Keratinocyte (primary cell): ENCODE measurements around the gene PPP2R5C. TPM values are rescaled to one million over a fixed set of nuclear protein-coding genes. Genes with fewer than 3 reads are reported as not detected.
"Not testable (repeated sequence)": the region's sequence is repeated elsewhere in the genome, so short reads cannot be mapped to it uniquely, and the experiment has no call there.

ENCODE experiments used
- DNase-seq: peaks from one replicate; pipeline ENCODE4 v3.0.0-alpha.2; 2011; ENCODE audit warnings: low read depth, missing footprints, low spot score
- FAIRE-seq: peaks from 2 replicates; lab custom pipeline; 2011; peaks lifted over from hg19 to GRCh38; lab: Jason Lieb, UNC
- H2AFZ ChIP-seq: 2 replicates; pipeline ENCODE4 v1.6.0; 2012; ENCODE audit warnings: low read length, control low read depth, inconsistent platforms; ENCODE audit not compliant: control insufficient read depth
- H3K27ac ChIP-seq: 2 replicates; pipeline ENCODE4 v1.5.1; 2011; ENCODE audit warnings: low read length; ENCODE audit not compliant: control insufficient read depth, insufficient read depth
- H3K27me3 ChIP-seq: 3 replicates; pipeline ENCODE4 v1.6.0; 2011; ENCODE audit warnings: low read length; ENCODE audit not compliant: control insufficient read depth, insufficient read depth; ENCODE audit errors: extremely low read depth
- H3K36me3 ChIP-seq, 2 experiments: 2 replicates in 1 of 2; 3 replicates in 1 of 2; pipeline ENCODE4 v1.5.1; 2011; ENCODE audit warnings: low read length in 2 of 2, mild to moderate bottlenecking in 1 of 2; ENCODE audit not compliant: control insufficient read depth in 2 of 2, insufficient read depth in 2 of 2; ENCODE audit errors: extremely low read depth in 1 of 2
- H3K4me1 ChIP-seq: 3 replicates; pipeline ENCODE4 v1.5.1; 2011; ENCODE audit warnings: low read length; ENCODE audit not compliant: control insufficient read depth, insufficient read depth; ENCODE audit errors: extremely low read depth
- H3K4me2 ChIP-seq: 3 replicates; pipeline ENCODE4 v1.6.0; 2011; ENCODE audit warnings: low read depth, low read length; ENCODE audit not compliant: control insufficient read depth, insufficient read depth; ENCODE audit errors: extremely low read depth
- H3K4me3 ChIP-seq, 3 experiments: fragments of 200-600 bp in 1 of 3; sonication (generic) in 1 of 3; 2 replicates in 2 of 3; 3 replicates in 1 of 3; pipeline ENCODE4 v1.5.1; 2011 to 2016; ENCODE audit warnings: low read length in 3 of 3, mild to moderate bottlenecking in 3 of 3, control low read depth in 2 of 3, inconsistent platforms in 1 of 3, low read depth in 1 of 3, mixed read lengths in 1 of 3, mixed run types in 1 of 3, moderate library complexity in 1 of 3; ENCODE audit not compliant: control insufficient read depth in 2 of 3, insufficient read depth in 2 of 3; ENCODE audit errors: extremely low read depth in 1 of 3
- H3K79me2 ChIP-seq: 2 replicates; pipeline ENCODE4 v1.6.0; 2012; ENCODE audit warnings: low read length; ENCODE audit not compliant: control insufficient read depth, insufficient read depth
- H3K9ac ChIP-seq: 3 replicates; pipeline ENCODE4 v1.6.0; 2011; ENCODE audit warnings: low read length; ENCODE audit not compliant: control insufficient read depth, insufficient read depth; ENCODE audit errors: extremely low read depth
- H3K9me1 ChIP-seq: 3 replicates; pipeline ENCODE4 v1.6.0; 2011; ENCODE audit warnings: low read length; ENCODE audit not compliant: control insufficient read depth, insufficient read depth; ENCODE audit errors: extremely low read depth
- H3K9me3 ChIP-seq: 2 replicates; pipeline ENCODE4 v1.5.1; 2012; ENCODE audit warnings: low read depth, low read length; ENCODE audit not compliant: control insufficient read depth
- H4K20me1 ChIP-seq: 3 replicates; pipeline ENCODE4 v1.6.0; 2011; ENCODE audit warnings: low read length; ENCODE audit not compliant: control insufficient read depth, insufficient read depth; ENCODE audit errors: extremely low read depth
- EZH2 ChIP-seq: IDR thresholded peaks from one replicate; pipeline ENCODE4 v1.6.1; 2012; ENCODE audit warnings: inconsistent platforms, mild to moderate bottlenecking, low read length, moderate library complexity
- dilution Hi-C: fragments of 300-500 bp; cut with MboI; formaldehyde crosslinking; loops from one replicate; pipeline ENCODE4 v1.7.0; 2020; ENCODE audit warnings: low sequenced_read_pairs; ENCODE audit not compliant: extremely low pct_ligation_motif_present
- polyA plus RNA-seq, 5 experiments: library from polyadenylated mRNA; depleted of rRNA in 3 of 5; stranded (reverse) in 3 of 5; stranded (forward) in 1 of 5; unstranded in 1 of 5; fragments of >200 nt; gene quantifications; 1 replicate in 1 of 5; 2 replicates in 3 of 5; 3 replicates in 1 of 5; pipeline versions ENCODE4 v1.2.1 to v1.2.3, GENCODE V29; 2011 to 2012; ENCODE audit warnings: missing spikeins in 2 of 5, low read depth in 1 of 5, low replicate concordance in 1 of 5
- TF ChIP-seq, protein P1 (sequence below), 3 experiments: IDR thresholded peaks in 1 of 3; conservative IDR thresholded peaks in 1 of 3; optimal IDR thresholded peaks in 1 of 3; 2 replicates in 2 of 3; 3 replicates in 1 of 3; pipeline versions ENCODE3 to v1.5.1; 2011; ENCODE audit warnings: low read length in 3 of 3, mild to moderate bottlenecking in 3 of 3, moderate library complexity in 2 of 3, control low read depth in 1 of 3, inconsistent platforms in 1 of 3; ENCODE audit not compliant: insufficient read depth in 2 of 3; ENCODE audit errors: extremely low read depth in 1 of 3

PPP2R5C gene
- polyA plus RNA-seq, 1 donor (not counting 4 experiments of a cell fraction or from before 2014, with no cell fraction given) = 105 TPM

DNA sequence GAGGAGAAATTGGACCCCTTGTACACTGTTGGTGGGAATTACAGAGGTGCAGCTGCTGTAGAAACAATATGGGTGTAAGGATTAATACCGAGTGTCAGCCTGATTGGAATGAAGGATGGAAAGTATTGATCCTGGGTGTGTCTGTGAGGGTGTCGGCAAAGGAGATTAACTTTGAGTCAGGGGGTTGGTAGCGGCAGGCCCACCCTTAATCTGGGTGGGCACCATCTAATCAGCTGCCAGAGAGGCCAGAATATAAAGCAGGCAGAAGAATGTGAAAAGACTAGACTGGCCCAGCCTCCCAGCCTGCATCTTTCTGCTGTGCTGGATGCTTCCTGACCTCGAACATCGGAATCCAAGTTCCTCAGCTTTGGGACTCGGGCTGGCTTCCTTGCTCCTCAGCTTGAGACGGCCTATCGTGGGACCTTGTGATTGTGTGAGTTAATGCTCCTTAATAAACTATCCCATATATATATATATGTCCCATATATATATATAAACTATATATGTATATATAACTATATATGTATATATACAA is 38.4 kb upstream of the PPP2R5C start:
- no peak overlapping the region for H3K4me3 ChIP-seq
- H3K4me2 ChIP-seq = no peak overlapping the region
- no peak for DNase-seq
- H3K27me3 ChIP-seq = no peaks in the 10 kb centered on the region
- H3K27ac ChIP-seq = no peak overlapping the region
- H4K20me1 ChIP-seq = no peaks in the 10 kb centered on the region
- H3K4me1 ChIP-seq = peaks cover 7% of the 10 kb centered on the region
- TF ChIP-seq, protein P1, sequence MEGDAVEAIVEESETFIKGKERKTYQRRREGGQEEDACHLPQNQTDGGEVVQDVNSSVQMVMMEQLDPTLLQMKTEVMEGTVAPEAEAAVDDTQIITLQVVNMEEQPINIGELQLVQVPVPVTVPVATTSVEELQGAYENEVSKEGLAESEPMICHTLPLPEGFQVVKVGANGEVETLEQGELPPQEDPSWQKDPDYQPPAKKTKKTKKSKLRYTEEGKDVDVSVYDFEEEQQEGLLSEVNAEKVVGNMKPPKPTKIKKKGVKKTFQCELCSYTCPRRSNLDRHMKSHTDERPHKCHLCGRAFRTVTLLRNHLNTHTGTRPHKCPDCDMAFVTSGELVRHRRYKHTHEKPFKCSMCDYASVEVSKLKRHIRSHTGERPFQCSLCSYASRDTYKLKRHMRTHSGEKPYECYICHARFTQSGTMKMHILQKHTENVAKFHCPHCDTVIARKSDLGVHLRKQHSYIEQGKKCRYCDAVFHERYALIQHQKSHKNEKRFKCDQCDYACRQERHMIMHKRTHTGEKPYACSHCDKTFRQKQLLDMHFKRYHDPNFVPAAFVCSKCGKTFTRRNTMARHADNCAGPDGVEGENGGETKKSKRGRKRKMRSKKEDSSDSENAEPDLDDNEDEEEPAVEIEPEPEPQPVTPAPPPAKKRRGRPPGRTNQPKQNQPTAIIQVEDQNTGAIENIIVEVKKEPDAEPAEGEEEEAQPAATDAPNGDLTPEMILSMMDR (optimal IDR thresholded peaks at IDR 0.05 in 1 of 3, IDR thresholded peaks at IDR 0.05 in 1 of 3, conservative IDR thresholded peaks at IDR 0.05 in 1 of 3; ENCODE audit: extremely low read depth in 1 of 3, insufficient read depth in 2 of 3, low read length in 3 of 3) = no peak
- no peak for TF ChIP-seq EZH2
- dilution Hi-C loops = no loop called here
- FAIRE-seq = no peak
- H3K9me1 ChIP-seq = no peaks in the 10 kb centered on the region
- H3K9ac ChIP-seq = no peak overlapping the region
- no peak overlapping the region for H2AFZ ChIP-seq
- no peaks in the 10 kb centered on the region for H3K36me3 ChIP-seq
- no peaks in the 10 kb centered on the region for H3K9me3 ChIP-seq
- H3K79me2 ChIP-seq = no peaks in the 10 kb centered on the region

DNA sequence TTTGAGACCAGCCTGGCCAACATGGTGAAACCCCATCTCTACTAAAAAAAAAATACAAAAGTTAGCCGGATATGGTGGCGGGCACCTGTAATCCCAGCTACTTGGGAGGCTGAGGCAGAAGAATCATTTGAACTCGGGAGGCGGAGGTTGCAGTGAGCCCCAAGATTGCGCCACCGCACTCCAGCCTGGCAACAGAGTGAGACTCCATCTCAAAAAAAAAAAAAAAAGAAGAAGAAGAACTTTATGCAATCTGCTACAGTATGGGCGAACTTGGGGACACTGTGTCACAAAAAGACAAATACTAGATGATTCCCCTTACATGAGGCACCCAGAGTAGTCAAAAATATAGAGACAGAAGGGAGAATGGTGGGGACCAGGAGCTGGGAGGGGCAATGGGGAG is 35.9 kb upstream of the PPP2R5C start:
- H3K27me3 ChIP-seq, H3K36me3 ChIP-seq, H3K9me3 ChIP-seq, H3K9ac ChIP-seq, FAIRE-seq, H4K20me1 ChIP-seq, dilution Hi-C loops, H2AFZ ChIP-seq, H3K79me2 ChIP-seq, H3K4me3 ChIP-seq, H3K9me1 ChIP-seq, H3K4me2 ChIP-seq, H3K4me1 ChIP-seq, H3K27ac ChIP-seq, DNase-seq: not testable (repeated sequence)
